Activated T-cell treated with anti-CD3 and anti-CD28 coated beads, Interleukin-2, amount 50 U/mL, for 1 hour (primary cell): ENCODE results near the gene CREB3.

ENCODE experiments used
- DNase-seq: peaks from one replicate; pipeline ENCODE4 v3.0.0-alpha.2; 2020

The CREB3 gene

DNA sequence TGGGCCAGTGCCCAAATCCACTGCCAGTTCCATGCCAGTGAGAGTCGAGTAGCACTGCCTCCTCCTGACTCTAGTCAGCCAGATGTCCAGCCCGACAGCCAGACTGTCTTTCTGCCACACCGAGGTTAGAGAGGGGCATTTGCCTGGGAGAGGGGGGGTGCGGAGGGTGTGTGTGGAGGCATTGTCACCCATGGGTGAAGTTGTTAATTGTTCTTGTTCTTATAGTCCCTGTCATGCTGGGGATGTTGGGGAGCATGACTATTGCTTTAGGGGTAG, 17.7 kb downstream of the CREB3 start:
- no peak for DNase-seq

GRCh38 chr9:35753466-35753865, 21.0 kb downstream of the CREB3 start:
- no peak for DNase-seq

- no peak for DNase-seq
These were observed 21.8 kb downstream of the CREB3 start, which contains the start of gene MSMP for GRCh38 chr9:35754264-35754663. TSS of gene MSMP (minus strand) at chr9:35754276. CDS start at chr9:35754129, 147 bp downstream.

DNA sequence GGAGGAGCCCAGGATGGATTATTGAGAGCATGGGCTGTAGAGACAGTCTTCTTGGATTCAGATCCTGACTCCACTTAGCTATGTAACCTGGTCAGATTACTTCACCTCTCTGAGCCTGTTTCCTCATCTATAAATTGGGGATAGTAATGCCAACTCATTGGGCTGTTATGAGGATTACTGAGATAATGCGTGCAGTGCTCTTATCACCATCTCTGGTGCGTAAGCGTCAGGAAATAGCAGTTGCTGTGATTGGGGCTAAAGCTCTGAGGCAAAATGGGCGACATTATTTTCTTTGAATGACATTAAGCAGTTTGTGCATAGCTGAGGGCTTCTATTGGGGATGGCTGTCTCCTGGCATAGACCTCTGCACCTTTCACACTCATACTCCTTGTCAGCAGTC, 22.6 kb downstream of the CREB3 start:
- DNase-seq = no peak

DNA sequence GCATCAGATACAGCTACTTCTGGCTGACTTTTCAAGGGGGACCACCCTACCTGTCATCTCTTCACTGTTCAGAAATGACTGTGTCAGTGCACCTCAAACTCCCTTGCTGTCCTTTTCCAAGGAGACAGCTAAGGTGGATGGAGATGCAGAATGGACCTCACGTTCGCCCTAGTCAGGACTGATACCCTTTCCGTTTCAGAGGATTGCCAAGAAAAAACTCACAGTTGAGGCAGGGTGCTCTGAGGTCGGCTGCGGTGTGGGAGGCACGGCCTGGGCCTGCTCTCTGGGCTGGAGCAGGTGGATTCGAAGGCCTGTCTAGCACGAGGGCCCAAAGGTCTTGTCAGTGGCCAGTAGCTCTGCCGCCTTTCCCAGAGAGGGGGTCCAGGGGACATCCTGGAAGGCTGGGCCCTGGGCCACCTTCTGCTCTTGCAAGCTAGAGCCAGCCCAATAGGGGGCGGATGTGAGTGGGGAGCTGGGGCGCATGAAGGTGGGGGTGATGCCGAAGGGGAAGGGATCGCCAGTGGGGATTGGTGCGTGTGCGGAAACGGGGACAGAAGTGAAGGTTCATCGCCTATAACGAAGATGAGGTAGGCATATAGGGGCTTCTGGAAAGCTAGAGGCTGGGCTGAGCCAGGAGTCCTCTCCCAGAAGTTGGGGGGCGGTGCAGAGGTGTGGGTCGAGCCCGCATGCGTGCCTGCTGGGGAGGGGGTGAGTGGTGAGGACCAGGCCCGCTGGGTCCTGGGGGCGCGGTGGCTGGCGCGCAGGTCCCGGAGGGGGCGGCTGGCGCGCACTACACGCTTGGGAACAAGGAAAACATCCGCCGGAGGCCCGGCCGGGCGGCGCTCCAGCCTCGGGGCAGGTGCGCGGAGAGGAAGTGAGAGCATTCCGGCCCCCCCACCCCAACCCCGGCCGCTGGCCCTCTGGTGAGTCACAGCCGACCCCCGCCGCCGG, 24.1 kb downstream of the CREB3 start:
- DNase-seq = peak; percentile 79

DNA sequence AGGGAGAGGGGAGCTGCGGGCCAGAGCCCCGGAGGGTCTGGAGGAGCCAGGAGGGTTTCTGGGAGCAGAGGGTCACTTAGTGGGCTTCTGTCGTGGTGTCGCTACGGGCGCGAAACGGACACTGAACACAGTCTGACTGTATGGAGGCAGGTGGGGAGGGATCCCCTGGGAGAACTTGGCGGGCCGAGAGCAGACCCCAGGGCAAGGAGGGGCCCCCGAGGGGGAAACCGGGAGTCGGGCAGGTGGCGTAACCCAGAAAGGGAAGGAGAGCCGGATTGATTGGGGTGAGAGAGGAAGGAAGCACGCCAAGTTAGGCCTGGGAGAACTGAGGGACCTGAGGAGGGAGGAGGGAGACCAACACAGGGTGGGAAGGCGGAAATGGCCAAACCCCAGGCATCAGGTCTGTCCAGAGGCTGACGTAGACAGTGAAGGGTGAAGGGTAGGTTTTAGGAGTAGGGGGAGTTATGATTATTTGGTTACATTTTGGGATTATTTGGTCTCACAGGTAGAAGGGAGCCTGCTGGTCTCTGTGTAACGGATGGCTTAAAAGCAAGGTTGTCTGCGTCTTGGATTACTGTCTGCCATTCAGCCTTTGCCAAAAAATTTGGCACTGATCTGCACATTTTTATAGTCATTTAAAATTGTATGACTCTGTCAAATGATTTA, 24.9 kb downstream of the CREB3 start:
- no peak for DNase-seq

GRCh38 chr9:35757892-35758275, 25.4 kb downstream of the CREB3 start:
- DNase-seq = no peak

DNA sequence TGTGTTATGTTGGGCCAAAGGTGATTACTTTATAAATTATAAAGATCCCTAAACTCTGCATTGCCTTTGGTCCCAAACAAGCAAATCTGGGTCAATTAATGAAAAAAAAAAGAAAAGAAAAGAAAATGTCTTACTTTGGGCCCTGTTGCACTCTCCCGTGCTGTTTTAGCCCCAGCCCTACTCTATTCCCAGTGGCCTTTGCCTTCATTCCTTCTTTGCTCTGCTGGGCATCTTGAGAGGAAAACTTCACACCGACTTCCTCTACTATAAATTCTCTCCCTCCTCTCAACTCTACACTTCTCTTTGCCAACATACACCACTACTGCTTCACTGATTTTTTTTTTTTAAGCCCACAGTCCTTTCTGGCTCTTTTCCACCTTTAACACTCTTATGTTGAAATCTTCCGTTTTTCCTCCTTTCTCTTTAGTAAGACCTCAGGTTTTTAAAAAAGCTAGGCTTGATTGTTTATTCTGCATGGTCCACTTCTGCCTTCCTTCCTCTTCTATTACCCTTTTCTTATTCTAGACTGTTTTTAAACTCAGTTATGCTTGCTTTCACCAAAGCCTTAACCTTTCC, 26.1 kb downstream of the CREB3 start:
- DNase-seq = no peak

DNA sequence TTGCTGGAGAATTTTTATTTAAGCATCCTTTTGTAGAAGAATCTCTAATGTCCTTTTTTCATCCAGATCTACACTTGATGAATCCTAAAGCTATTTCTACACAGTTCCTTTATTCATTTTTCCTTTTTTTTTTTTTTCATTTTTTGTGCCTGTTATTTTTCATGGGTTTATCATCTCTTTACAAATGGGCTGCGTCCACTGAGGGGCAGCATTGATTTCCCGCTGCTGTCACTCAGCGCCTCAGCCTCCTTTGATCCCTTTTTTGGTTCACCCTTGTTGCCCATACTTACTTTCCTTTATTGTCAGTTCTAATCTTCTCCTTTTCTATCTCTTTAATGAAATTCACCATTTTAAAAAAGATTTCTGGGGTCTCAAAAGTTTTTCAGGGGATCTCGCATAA, 27.3 kb downstream of the CREB3 start:
- DNase-seq = no peak

GRCh38 chr9:35760651-35761050, 28.2 kb downstream of the CREB3 start:
- DNase-seq = no peak

DNA sequence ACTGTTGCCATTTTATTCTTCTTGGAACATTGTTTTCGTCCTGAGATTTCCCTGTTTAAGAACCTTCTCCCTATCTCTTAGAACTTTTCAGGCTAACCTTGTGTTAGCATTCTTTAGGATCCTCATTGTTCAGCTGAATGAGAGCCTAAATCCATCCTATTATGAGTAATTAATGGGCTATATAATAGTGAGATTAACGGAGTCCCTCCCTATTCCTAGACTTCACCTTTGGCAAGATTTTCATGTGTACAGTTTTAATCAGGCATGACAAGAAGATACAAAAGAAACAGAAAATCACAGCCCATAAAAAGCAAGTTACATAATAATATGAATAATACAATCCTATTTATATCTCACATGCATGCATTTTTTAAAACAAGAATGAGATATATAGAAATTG, 30.7 kb downstream of the CREB3 start:
- DNase-seq = no peak

- DNase-seq = no peak
These were observed 31.3 kb downstream of the CREB3 start for GRCh38 chr9:35763803-35764202.

- no peak for DNase-seq
These were observed 34.5 kb downstream of the CREB3 start for GRCh38 chr9:35766997-35767396.

- no peak for DNase-seq
These were observed 35.0 kb downstream of the CREB3 start for GRCh38 chr9:35767458-35767857.

DNA sequence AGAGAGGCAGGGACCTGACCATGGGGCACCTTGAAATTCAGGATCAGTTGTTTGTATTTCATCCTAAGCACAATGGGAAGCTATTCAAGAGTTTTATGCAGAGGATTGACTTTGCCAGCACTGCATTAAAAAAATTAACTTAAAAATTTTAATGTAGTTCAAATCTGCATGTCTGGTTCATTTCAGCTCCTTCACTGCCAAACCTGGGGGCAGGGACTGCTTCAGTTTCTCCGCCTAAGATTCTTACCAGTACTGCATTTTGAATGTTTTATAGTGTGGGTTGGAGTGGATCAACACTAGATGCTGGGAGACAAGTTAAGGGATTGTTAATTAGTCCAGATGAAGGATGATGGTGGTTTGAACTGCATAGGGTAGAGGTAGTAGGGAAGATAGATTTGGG, 37.3 kb downstream of the CREB3 start:
- DNase-seq = no peak

DNA sequence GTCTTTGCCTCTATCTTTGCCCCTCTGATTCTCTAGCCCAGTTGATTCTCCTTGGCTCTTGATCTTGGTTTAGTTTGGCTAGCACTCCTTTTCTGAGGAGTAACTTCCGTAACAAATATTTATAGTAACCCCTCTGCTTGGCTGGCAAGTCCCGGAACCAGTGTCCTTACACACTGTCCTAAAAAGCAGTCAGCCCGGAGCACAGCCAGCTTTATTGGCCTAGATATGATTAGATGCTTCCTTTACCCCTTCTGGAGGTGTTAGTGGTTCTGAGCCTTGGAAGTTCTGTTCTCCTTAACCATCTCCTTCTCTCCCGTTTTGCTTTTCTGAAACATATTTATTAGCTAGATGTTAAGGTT, 38.6 kb downstream of the CREB3 start:
- DNase-seq = no peak

- DNase-seq = no peak
These were observed 39.1 kb downstream of the CREB3 start for GRCh38 chr9:35771534-35771933.

GRCh38 chr9:35771943-35772342, 39.5 kb downstream of the CREB3 start:
- DNase-seq = no peak

GRCh38 chr9:35774907-35775635, 42.6 kb downstream of the CREB3 start:
- DNase-seq = no peak

DNA sequence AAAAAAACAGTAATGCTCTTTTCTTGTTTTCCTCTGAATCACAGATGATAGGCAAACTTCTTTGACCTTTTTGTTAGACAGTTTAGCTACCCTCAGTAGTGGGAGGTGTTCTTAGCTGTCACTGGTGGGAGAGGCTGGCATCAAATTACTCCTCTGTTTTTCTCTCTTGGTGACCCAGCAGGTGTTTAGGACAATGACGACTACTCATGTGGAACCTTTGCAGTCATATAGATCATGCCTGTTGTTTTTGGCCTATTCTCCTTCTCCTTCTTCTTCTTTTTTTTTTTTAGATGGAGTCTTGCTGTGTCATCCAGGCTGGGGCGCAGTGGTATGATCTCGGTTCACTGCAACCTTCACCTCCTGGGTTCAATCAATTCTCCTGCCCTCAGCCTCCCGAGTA, 43.6 kb downstream of the CREB3 start:
- DNase-seq = no peak

GRCh38 chr9:35778496-35778895, 46.0 kb downstream of the CREB3 start:
- no peak for DNase-seq

DNA sequence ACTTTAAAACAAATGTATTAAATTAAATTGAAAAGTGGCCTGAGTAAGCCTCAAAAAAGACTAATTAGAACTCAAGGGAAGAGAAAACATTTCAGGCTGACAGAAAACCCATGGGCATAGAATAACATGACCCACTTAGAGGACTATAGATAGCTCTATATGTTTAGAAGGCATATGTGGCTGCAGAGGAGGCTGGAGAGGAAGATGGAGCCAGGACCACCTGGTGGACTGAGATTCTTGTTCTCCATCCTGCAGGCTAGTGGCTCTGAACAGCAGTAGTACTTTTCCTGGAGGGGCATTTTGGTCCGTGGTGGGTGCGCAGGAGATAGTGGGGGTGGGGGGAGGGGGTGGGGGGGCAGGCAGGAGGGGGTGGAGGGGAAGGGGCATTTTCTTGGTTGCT, 48.6 kb downstream of the CREB3 start:
- no peak for DNase-seq

DNA sequence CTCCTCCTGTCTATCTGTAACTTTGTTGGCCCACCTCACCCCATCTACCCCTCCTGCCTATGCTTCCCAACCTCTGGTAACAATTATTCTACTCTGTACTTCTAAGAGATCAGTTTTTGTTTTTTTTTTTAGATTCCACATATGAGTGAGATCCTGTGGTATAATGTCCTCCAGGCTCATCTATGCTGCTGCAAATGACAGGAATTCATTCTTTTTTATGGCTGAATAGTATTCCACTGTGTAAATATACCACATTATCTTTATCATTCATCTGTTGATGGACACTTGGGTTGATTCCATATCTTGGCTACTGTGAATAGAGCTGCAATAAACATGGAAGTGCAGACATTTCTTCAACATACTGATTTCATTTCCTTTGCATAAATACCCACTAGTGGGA, 51.0 kb downstream of the CREB3 start:
- DNase-seq = no peak
